ENCODE measurements around the gene RPL11.

GRCh38 chr1:23670709-23671108 lies 20.9 kb upstream of the RPL11 start:
- TF ChIP-seq, protein P1, sequence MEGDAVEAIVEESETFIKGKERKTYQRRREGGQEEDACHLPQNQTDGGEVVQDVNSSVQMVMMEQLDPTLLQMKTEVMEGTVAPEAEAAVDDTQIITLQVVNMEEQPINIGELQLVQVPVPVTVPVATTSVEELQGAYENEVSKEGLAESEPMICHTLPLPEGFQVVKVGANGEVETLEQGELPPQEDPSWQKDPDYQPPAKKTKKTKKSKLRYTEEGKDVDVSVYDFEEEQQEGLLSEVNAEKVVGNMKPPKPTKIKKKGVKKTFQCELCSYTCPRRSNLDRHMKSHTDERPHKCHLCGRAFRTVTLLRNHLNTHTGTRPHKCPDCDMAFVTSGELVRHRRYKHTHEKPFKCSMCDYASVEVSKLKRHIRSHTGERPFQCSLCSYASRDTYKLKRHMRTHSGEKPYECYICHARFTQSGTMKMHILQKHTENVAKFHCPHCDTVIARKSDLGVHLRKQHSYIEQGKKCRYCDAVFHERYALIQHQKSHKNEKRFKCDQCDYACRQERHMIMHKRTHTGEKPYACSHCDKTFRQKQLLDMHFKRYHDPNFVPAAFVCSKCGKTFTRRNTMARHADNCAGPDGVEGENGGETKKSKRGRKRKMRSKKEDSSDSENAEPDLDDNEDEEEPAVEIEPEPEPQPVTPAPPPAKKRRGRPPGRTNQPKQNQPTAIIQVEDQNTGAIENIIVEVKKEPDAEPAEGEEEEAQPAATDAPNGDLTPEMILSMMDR (conservative IDR thresholded peaks at IDR 0.05; ENCODE audit: low read depth, low read length): no peak
- TF ChIP-seq POLR2A (IDR thresholded peaks at IDR 0.05; ENCODE audit: low read depth, low read length) (no peak), SMC3 (IDR thresholded peaks at IDR 0.05; ENCODE audit: low read depth, low read length) (no peak), MAFK (IDR thresholded peaks at IDR 0.05; ENCODE audit: low read depth, low read length) (no peak), RAD21 (IDR thresholded peaks at IDR 0.05; ENCODE audit: low read length) (no peak), USF2 (IDR thresholded peaks at IDR 0.05; ENCODE audit: low read depth, low read length) (no peak), CEBPB (IDR thresholded peaks at IDR 0.05; ENCODE audit: low read depth, low read length) (no peak), MAZ (IDR thresholded peaks at IDR 0.05; ENCODE audit: borderline replicate concordance, low read depth, low read length) (no peak), RFX5 (IDR thresholded peaks at IDR 0.05; ENCODE audit: low read depth, low read length) (no peak), FOS (IDR thresholded peaks at IDR 0.05; ENCODE audit: low read depth, low read length) (no peak)
